ENCODE data around the gene ANO9. TPM values are rescaled to one million over a fixed set of nuclear protein-coding genes. Genes with fewer than 3 reads are reported as not detected.

The ANO9 gene
- total RNA-seq, 2 donors from 2014 or later, result 0.11 to 0.75 TPM

- no peaks in the 10 kb centered on the region for H3K9me3 ChIP-seq
- TF ChIP-seq, protein P1, sequence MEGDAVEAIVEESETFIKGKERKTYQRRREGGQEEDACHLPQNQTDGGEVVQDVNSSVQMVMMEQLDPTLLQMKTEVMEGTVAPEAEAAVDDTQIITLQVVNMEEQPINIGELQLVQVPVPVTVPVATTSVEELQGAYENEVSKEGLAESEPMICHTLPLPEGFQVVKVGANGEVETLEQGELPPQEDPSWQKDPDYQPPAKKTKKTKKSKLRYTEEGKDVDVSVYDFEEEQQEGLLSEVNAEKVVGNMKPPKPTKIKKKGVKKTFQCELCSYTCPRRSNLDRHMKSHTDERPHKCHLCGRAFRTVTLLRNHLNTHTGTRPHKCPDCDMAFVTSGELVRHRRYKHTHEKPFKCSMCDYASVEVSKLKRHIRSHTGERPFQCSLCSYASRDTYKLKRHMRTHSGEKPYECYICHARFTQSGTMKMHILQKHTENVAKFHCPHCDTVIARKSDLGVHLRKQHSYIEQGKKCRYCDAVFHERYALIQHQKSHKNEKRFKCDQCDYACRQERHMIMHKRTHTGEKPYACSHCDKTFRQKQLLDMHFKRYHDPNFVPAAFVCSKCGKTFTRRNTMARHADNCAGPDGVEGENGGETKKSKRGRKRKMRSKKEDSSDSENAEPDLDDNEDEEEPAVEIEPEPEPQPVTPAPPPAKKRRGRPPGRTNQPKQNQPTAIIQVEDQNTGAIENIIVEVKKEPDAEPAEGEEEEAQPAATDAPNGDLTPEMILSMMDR (IDR thresholded peaks at IDR 0.05), result no peak
- no peaks in the 10 kb centered on the region for H3K36me3 ChIP-seq
- no peak for DNase-seq (ENCODE audit: low spot score)
- peaks cover 0 to 22% of the 10 kb centered on the region in 2 donors for H3K4me1 ChIP-seq
- no peak overlapping the region for H3K4me3 ChIP-seq
- no peak overlapping the region for H3K27ac ChIP-seq
- peaks cover 0 to 15% of the 10 kb centered on the region in 2 donors for H3K27me3 ChIP-seq
Observed at GRCh38 chr11:400241-400689, 41.5 kb downstream of the ANO9 start.

DNA sequence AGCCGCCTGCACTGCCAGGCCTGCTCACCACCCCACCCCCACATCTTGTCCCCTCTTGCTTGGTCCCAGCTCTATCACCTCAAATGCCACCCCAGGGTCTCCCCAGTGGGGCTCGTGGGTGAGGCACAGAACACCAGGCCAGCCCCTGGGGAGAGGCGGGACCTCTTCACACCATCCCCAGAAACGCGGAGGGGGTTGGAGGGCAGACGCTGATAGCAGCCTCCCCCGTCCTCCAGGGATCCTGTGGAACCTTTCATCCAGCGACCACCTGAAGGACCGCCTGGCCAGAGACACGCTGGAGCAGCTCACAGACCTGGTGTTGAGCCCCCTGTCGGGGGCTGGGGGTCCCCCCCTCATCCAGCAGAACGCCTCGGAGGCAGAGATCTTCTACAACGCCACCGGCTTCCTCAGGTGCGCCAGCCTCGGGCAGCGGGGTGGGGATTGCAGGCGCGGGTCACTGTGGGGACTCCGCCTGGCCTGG, 42.0 kb downstream of the ANO9 start:
- Histone ChIP-seq H3K27ac (no peak overlapping the region), H3K36me3 (no peaks in the 10 kb centered on the region), H3K4me3 (no peak overlapping the region), H3K4me1 (peaks cover 0 to 22% of the 10 kb centered on the region in 2 donors), H3K27me3 (peaks cover 0 to 15% of the 10 kb centered on the region in 2 donors), H3K9me3 (no peaks in the 10 kb centered on the region)
- TF ChIP-seq, protein P1 (IDR thresholded peaks at IDR 0.05), result no peak
- DNase-seq (ENCODE audit: low spot score), result no peak

DNA sequence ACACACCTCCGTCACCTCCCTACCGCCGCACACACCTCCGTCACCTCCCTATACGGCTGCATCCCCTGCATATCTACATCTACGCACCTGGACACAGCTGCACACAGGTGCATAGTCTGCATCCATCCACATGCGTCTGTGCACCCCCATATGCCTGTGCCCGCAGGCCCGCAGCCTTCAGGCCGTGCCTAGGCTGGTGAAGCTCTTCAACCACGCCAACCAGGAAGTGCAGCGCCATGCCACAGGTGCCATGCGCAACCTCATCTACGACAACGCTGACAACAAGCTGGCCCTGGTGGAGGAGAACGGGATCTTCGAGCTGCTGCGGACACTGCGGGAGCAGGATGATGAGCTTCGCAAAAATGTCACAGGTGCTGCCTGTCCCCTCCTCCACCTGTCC, 43.0 kb downstream of the ANO9 start:
- Histone ChIP-seq H3K9me3 (no peaks in the 10 kb centered on the region), H3K27ac (no peak overlapping the region), H3K4me3 (no peak overlapping the region), H3K4me1 (peaks cover 0 to 22% of the 10 kb centered on the region in 2 donors), H3K27me3 (peaks cover 0 to 15% of the 10 kb centered on the region in 2 donors), H3K36me3 (no peaks in the 10 kb centered on the region)
- TF ChIP-seq, protein P1 (IDR thresholded peaks at IDR 0.05), result no peak
- no peak for DNase-seq (ENCODE audit: low spot score)

DNA sequence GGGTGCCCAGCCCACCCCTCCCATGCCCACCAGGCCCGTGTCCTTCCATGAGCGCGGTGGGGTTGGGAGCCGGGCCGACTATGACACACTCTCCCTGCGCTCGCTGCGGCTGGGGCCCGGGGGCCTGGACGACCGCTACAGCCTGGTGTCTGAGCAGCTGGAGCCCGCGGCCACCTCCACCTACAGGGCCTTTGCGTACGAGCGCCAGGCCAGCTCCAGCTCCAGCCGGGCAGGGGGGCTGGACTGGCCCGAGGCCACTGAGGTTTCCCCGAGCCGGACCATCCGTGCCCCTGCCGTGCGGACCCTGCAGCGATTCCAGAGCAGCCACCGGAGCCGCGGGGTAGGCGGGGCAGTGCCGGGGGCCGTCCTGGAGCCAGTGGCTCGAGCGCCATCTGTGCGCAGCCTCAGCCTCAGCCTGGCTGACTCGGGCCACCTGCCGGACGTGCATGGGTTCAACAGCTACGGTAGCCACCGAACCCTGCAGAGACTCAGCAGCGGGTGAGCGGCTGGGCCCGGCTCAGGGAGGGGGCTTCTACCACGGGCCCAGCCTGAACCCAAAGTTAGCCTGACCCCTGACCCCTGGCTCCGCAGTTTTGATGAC, 44.8 kb downstream of the ANO9 start:
- H3K27ac ChIP-seq, result no peak overlapping the region
- H3K27me3 ChIP-seq, result peaks cover 0 to 15% of the 10 kb centered on the region in 2 donors
- peak overlapping the region; percentile 30 to 50 for H3K4me3 ChIP-seq
- H3K9me3 ChIP-seq, result no peaks in the 10 kb centered on the region
- no peak for DNase-seq (ENCODE audit: low spot score)
- TF ChIP-seq, protein P1 (IDR thresholded peaks at IDR 0.05), result peak; percentile 24 to 71
- H3K36me3 ChIP-seq, result no peaks in the 10 kb centered on the region
- H3K4me1 ChIP-seq, result peaks cover 0 to 22% of the 10 kb centered on the region in 2 donors

GRCh38 chr11:396511-396947, 45.3 kb downstream of the ANO9 start:
- Histone ChIP-seq H3K4me3 (peak overlapping the region; percentile 30 to 50), H3K4me1 (peaks cover 0 to 22% of the 10 kb centered on the region in 2 donors), H3K27me3 (peaks cover 0 to 15% of the 10 kb centered on the region in 2 donors), H3K9me3 (no peaks in the 10 kb centered on the region), H3K36me3 (no peaks in the 10 kb centered on the region), H3K27ac (no peak overlapping the region)
- TF ChIP-seq, protein P1 (IDR thresholded peaks at IDR 0.05), result no peak
- DNase-seq (ENCODE audit: low spot score), result no peak

Data from right atrium auricular region (tissue), 2 donors.